ENCODE data around the gene OTX2. TPM values are rescaled to one million over a fixed set of nuclear protein-coding genes. Genes with fewer than 3 reads are reported as not detected.

Gene OTX2
- total RNA-seq, 1 experiment from 2014 or later = not detected

- Histone ChIP-seq H3K27ac (ENCODE audit: low read depth, low read length) (no peak overlapping the region), H3K79me2 (ENCODE audit: insufficient read depth, low read length) (no peaks in the 10 kb centered on the region), H4K20me1 (ENCODE audit: insufficient read depth) (no peaks in the 10 kb centered on the region), H3K9me2 (ENCODE audit: insufficient read depth) (no peaks in the 10 kb centered on the region), H3K4me1 (ENCODE audit: control insufficient read depth in 1 of 2, insufficient read depth in 2 of 2, low read length in 2 of 2) (no peaks in the 10 kb centered on the region), H3K27me3 (ENCODE audit: insufficient read depth, low read length) (peaks cover 39% of the 10 kb centered on the region), H3K9ac (ENCODE audit: low read length) (no peak overlapping the region), H3K9me3 (ENCODE audit: control insufficient read depth in 1 of 2, insufficient read depth in 1 of 2, low read depth in 1 of 2, low read length in 2 of 2) (no peaks in the 10 kb centered on the region), H3K4me3 (replicated peaks in 1 of 2; ENCODE audit: low read depth in 1 of 2, low read length in 2 of 2) (no peak overlapping the region), H2AFZ (ENCODE audit: low read depth, low read length, poor library complexity, severe bottlenecking) (no peak overlapping the region), H3K36me3 (ENCODE audit: control insufficient read depth in 1 of 2, insufficient read depth in 2 of 2, low read length in 2 of 2) (no peaks in the 10 kb centered on the region), H3K4me2 (ENCODE audit: low read length) (no peak overlapping the region)
- intact Hi-C loops (cut with micrococcal nuclease) = no loop called here
- no peak for DNase-seq (ENCODE audit: low read depth, low spot score)
- ChIA-PET RAD21 (ENCODE audit: low non-redundant PET in 1 of 2, low total read pairs in 2 of 2, uncharacterized antibody in 2 of 2, unreplicated experiment in 2 of 2) (no interaction called here), CTCF (no interaction called here), POLR2A (no interaction called here)
- no TSS peak for BruUV-seq (replicated peaks)
- TF ChIP-seq EZH2phosphoT487 (IDR thresholded peaks at IDR 0.05; ENCODE audit: borderline replicate concordance) = no peak
- no peak for TF ChIP-seq CBX3 (IDR thresholded peaks at IDR 0.05; ENCODE audit: low read depth)
- no peak for TF ChIP-seq MAX (IDR thresholded peaks at IDR 0.05)
- TF ChIP-seq POLR2A (IDR thresholded peaks at IDR 0.05; ENCODE audit: borderline replicate concordance, extremely low read depth, insufficient read depth, insufficient read length) = no peak
- TF ChIP-seq SIN3A (IDR thresholded peaks at IDR 0.05; ENCODE audit: low read depth) = no peak
- no peak for TF ChIP-seq ZNF274 (IDR thresholded peaks at IDR 0.05; ENCODE audit: low read depth, low read length)
- TF ChIP-seq POLR2AphosphoS5 (IDR thresholded peaks at IDR 0.05; ENCODE audit: low read depth, low read length) = no peak
- TF ChIP-seq ELF1 (IDR thresholded peaks at IDR 0.05; ENCODE audit: borderline replicate concordance, low read depth) = no peak
- no peak for TF ChIP-seq CEBPB (IDR thresholded peaks at IDR 0.05; ENCODE audit: low read depth)
- TF ChIP-seq JUND (IDR thresholded peaks at IDR 0.05) = no peak
- no peak for TF ChIP-seq ZFX (IDR thresholded peaks at IDR 0.05)
- TF ChIP-seq REST (IDR thresholded peaks at IDR 0.05; ENCODE audit: low read depth) = no peak
- no peak for TF ChIP-seq SRF (IDR thresholded peaks at IDR 0.05; ENCODE audit: low read depth)
- no peak for TF ChIP-seq TCF7L2 (IDR thresholded peaks at IDR 0.05; ENCODE audit: borderline replicate concordance, extremely low read depth, insufficient read depth, insufficient read length)
- TF ChIP-seq EGR1 (IDR thresholded peaks at IDR 0.05; ENCODE audit: low read depth) = no peak
- ATAC-seq = no peak
These were observed 1.5 kb upstream of the OTX2 start for GRCh38 chr14:56811593-56812363.
